GM04504 (cell line): ENCODE data around the gene PCBD1.

Experiments
- DNase-seq: peaks from one replicate; pipeline ENCODE4 v3.0.0-alpha.2; 2012; ENCODE audit warnings: low read depth

Gene PCBD1

DNA sequence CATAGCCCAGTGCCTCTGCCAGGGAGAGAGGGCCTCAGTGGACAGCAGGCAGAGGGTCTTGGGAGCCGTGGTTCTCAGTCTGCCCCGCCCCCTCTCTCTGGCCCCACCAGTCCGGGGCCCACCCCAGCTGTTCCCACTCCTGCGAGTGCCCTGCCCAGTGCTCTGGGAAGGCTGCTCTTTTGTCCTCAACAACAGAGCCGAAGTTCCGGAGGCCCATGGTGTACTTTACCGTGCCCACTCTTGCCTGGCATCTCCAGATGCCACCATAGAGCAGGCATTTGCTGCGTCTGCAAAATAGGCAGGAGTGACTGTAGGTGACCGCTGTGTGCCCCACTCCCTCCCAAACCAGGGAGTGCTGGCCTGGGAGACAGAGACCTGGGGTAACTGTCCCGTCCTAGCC is 29.3 kb upstream of the PCBD1 start:
- no peak for DNase-seq

DNA sequence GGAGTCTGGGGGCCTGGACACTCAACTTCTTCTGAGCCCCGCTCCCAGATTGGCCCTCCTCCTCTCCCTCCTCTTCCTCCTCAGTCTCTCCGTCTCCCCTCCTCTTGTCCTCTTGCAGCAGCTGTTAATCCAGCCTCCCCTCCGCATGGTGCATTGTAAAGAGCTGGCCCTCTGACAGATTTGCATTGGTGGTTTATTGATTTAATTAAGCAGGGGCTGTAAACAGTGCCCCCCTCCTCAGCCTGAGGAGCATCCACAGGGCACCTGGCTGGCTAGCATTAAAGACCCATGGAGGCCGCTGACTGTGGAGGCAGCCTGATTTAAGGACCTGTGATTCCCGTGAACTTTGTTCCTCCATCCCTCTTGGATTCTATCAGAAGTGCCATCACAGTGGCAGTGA is 28.9 kb upstream of the PCBD1 start:
- no peak for DNase-seq

DNA sequence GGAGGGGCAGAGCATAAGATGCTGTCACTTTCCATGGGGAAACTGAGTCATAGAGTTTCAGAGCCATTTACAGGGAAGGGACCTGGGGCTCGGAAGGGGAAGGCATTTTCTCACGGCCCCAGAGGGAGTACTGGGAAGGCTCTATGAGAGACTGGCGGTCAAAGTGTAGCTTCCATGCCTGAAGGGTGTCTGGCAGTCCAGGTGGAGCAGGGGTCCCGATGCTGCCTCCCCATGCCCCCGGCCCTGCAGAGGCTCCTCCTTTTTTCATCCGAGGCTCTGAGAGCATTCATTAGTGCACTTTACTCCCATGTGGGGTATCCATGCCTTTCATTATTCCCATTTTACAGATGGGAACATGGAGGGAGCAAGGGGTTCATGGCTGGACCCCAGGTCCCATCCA is 27.9 kb upstream of the PCBD1 start:
- no peak for DNase-seq

GRCh38 chr10:70915806-70916205 is 27.4 kb upstream of the PCBD1 start:
- no peak for DNase-seq

- DNase-seq, result no peak
These were observed 26.8 kb upstream of the PCBD1 start for GRCh38 chr10:70915206-70915605.

- no peak for DNase-seq
These were observed 26.0 kb upstream of the PCBD1 start for GRCh38 chr10:70914316-70914864.

DNA sequence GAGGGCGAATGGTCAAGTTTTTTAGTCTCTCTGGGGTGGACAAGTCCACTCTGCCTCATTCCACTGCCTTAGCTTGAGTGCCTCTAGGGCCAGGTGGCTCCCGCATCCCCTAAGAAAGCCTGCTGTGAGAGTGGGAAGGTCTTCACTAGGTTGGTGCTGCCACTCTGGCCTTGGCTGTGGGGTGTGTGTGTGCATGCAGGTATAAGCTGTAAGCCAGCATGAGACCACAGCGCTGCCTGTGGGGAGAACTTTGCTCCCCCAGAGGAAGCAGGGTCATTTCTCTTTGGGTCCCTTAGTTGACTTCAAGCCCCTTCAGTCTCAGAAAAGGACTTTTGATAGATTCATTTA is 25.5 kb upstream of the PCBD1 start:
- no peak for DNase-seq

DNA sequence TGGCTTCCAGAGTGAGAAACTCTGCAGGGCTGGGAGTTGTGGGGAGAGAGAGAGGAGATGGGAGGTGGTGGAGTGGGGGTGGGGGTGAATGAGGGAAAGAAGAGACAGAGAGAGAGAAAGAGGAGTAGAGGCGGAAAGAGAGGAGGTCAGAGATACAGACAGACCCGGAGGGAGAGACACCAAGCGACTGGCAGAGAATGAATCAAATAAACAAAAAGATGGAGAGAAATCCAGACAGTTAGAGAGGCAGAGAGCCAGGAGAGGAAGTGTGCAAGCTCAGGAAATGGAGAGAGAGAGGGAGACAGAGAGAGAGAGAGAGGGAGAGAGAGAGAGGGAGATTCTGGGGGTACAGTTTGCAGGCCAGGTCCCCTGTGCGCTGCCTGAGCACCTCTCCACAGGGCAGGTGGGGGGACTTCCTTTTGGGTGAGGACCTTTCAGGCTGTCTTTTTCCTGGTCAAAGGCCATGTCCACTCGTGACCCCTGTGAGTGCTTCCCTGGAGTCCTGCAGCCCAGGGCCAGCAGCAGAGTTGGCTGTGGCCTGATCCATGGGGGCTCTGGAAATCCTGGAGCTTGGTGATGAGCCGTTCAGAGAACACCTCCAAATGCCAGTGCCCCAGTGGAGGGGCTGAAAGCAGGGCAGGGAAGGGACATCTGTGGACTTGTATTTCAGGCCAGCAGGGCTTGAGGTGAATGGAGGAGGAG is 25.0 kb upstream of the PCBD1 start:
- DNase-seq, result no peak

- no peak for DNase-seq
These were observed 24.2 kb upstream of the PCBD1 start for GRCh38 chr10:70912556-70912955.

- DNase-seq, result no peak
These were observed 23.0 kb upstream of the PCBD1 start for GRCh38 chr10:70911386-70911785.

DNA sequence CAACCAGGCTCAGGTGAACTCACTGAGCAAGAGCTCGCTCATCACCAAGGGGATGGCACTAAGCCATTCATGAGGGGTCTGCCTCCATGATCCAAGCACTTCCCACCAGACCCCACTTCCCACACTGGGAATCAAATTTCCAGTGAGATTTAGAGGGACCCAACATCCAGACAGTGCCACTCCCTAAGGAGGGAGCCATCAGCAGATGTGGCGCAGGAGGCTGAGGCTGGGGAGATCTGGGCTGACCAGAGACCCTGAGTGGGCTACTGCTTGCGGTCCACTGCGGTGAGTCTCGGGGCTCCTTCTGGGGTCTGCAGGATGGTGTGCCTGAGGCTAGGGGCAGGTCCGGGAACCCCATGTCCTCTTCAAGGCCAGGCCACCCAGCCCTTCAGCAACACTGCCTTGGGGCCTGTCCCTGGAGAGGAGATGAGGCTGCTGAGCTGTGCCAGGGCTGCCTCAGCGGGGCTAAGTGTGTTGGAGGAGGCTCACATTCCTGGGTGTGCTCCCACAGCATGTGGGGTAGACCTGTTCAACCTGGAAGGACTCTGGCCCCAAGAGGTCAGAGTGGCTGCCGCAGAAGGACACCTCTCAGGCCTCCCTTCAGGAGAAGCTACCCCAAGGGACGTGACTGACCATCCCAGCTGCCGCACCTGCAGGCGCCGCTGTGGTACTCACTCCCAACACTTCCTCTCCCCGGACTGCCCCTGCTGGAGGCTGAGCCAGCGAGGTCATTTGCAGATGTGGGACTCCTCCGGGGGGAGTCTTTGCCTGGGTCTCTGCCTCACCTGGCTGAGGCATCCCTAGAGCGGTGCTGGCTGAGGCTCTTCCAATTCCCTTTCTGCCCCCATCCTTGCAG is 22.3 kb upstream of the PCBD1 start:
- DNase-seq, result no peak

GRCh38 chr10:70909326-70909935 is 21.1 kb upstream of the PCBD1 start:
- DNase-seq, result no peak

DNA sequence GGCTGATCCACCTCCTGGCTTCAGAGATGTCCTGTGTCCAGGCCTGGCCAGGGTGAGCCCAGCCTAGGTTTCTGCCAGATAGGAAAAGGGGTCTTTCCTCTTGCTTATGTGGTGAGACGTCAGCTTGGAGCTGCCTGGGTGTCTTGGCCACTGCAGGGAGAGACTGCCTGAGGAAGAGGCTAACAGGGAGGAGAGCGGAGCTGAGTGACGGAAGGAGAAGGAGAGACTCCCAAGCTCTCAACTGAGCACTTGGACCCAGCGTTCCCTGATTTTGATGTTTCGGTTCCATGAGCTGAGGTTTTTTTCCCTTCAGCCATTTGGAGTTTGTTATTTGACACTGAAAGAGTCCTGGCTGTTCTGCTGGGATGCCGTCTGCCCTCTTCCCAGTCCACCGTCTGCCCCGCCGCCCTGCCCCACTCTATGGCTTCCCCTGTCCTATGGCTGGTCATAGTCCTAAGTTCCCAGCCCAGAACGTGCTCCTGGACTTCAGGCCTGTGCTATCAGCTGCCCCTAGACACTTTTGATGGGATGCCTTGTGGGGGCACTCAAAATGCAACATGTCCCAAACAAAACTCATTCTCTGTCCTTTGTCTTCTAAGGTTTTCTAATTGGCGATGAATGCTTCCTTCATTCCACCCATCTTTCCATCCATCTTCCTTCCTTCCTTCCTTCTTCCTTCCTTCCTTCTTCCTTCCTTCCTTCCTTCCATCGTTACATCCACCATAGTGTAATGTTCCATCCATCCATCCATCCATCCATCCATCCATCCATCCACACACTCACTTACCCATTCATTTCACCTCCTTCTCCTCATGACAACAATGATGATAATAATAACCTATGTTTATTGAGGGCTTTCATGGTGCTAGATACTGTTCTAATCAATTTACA is 20.3 kb upstream of the PCBD1 start:
- DNase-seq, result no peak

GRCh38 chr10:70907637-70908405 is 19.5 kb upstream of the PCBD1 start:
- no peak for DNase-seq

DNA sequence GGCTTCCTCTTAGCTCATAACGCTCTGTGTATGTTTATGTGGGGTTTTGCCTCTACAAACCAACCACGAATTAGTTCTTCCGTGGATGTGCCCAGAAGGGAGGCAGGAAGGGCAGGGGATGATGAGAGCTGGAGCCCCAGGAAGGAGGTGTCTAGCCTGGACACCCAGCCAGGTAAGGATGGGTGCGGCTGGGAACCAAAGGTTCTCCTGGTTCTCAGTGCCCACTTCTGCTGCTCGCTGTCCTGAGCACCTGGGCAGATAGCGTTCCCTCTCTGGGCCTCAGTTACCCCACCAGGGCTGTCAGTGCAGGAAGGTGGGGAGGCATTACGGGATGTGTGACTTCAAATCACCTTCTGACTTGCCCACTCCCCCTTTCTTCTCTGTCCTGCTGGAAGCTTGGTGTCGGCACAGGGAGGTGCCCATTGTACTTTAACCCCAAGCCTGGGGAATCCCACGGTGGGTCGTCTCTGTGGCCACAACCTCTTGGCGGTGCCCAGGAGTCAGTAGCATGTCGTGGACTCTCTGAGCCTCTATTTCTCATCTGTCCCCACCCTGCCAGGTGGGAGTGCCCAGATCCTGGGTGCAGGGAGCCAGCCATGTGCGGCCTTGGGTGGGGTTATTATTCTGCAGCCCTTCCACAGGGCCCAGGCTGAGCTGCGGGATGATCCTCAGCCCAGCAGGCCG is 18.7 kb upstream of the PCBD1 start:
- DNase-seq, result no peak

DNA sequence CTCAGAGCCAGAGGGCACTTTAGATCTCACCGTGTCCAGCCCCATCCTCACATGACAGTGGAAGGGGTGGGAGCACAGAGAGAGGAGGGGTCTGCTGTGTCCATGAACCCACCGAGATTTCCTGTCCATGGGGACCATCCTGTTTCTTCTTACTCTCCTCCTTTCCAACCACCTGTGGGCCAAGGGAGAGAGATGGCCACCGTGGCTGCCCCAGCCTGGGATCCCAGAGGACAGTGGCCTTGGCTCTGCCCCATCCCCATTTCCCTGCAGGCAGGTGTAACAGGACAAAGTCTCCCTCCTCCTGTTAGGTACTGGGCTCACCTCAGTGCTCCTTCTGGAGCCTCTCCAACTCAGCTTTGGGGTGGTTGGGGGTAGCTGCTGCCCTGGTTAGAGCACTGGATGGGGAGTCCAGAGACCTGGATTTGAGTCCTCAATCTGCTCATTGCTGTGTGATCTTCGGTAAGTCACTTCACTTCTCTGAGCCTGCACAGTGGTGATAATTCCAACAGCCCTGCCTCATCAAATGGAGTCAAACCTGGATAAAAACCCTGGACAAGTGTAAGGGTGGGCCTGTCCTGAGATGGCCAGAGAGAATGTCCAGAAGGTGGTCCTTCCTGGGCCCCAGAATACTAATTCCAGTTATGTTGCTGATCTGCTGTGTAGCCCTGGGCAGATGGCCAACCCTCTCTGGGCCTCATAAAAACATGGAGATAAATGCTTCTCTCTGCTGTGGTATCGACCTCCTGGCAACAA is 17.8 kb upstream of the PCBD1 start:
- DNase-seq, result no peak

GRCh38 chr10:70905071-70906021 is 17.0 kb upstream of the PCBD1 start:
- no peak for DNase-seq

DNA sequence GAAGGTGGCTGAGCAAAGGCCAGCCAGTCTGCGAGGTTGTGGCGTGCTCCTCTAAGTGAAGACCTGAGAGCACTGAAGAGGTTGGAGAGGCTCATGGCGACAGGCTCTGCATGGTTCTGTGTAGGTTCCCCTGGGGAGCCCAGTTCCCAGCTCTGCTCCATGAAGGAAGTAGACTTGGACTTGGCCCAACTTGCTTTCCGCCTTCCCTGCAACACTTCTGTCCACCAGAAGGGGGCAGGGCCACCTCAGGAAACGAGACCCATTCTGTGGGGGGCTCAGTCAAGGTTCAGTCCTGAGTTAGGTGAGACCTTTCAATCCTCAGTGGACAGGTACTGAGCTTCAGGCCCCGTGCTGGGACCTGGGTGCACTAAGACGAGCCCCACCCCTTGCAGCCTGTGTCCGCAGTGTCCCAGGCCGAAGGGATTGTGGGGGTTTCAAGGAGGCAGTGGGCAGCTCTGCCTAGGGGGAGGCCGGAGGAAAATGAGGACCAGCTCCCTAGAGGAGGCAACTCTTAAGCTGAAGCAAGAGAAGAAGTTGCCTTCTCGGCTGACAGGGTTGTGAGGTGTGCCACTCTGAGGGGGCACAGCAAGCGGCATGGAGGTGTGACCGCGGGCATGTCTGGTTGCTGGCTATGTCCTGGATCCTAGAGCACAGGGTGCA is 15.0 kb upstream of the PCBD1 start:
- no peak for DNase-seq
